Measurements from ENCODE around the gene NOX5. TPM values are rescaled to one million over a fixed set of nuclear protein-coding genes. Genes with fewer than 3 reads are reported as not detected.

Gene NOX5
- total RNA-seq, 1 experiment from 2014 or later, result 0.91 TPM

GRCh38 chr15:69042531-69042930 lies 28.0 kb downstream of the NOX5 start:
- H3K4me2 ChIP-seq (ENCODE audit: low read length), result no peak overlapping the region
- BruUV-seq (replicated peaks), result no TSS peak
- no peaks in the 10 kb centered on the region for H3K9me3 ChIP-seq (ENCODE audit: control insufficient read depth in 1 of 2, insufficient read depth in 1 of 2, low read depth in 1 of 2, low read length in 2 of 2)
- H3K9ac ChIP-seq (ENCODE audit: low read length), result no peak overlapping the region
- RAD21 ChIA-PET (ENCODE audit: low non-redundant PET in 1 of 2, low total read pairs in 2 of 2, uncharacterized antibody in 2 of 2, unreplicated experiment in 2 of 2), result no interaction called here
- H2AFZ ChIP-seq (ENCODE audit: low read depth, low read length, poor library complexity, severe bottlenecking), result no peak overlapping the region
- no peak for TF ChIP-seq TCF7L2 (IDR thresholded peaks at IDR 0.05; ENCODE audit: borderline replicate concordance, extremely low read depth, insufficient read depth, insufficient read length)
- no peak for TF ChIP-seq EZH2 (IDR thresholded peaks at IDR 0.05)
- no peak for TF ChIP-seq SIN3A (IDR thresholded peaks at IDR 0.05; ENCODE audit: low read depth)
- H3K79me2 ChIP-seq (ENCODE audit: insufficient read depth, low read length), result no peaks in the 10 kb centered on the region
- no peak overlapping the region for H3K4me3 ChIP-seq (replicated peaks in 1 of 2; ENCODE audit: low read depth in 1 of 2, low read length in 2 of 2)
- DNase-seq (ENCODE audit: low read depth, low spot score) (no peak), ATAC-seq (no peak)
- H3K27me3 ChIP-seq (ENCODE audit: insufficient read depth, low read length), result no peaks in the 10 kb centered on the region
- H3K27ac ChIP-seq (ENCODE audit: low read depth, low read length), result no peak overlapping the region
- H3K9me2 ChIP-seq (ENCODE audit: insufficient read depth), result no peaks in the 10 kb centered on the region
- CTCF ChIA-PET, result interaction anchor here (1.9 kb wide), 1 partner anchor 10 kb away, joined by 11 read pairs; no protein-coding TSS in a partner anchor
- H3K4me1 ChIP-seq (ENCODE audit: control insufficient read depth in 1 of 2, insufficient read depth in 2 of 2, low read length in 2 of 2), result peaks cover 13 to 34% of the 10 kb centered on the region in 2 experiments; a peak in 3 of 4 replicates
- H3K36me3 ChIP-seq (ENCODE audit: control insufficient read depth in 1 of 2, insufficient read depth in 2 of 2, low read length in 2 of 2), result no peaks in the 10 kb centered on the region
- intact Hi-C loops (cut with micrococcal nuclease), result no loop called here
- H4K20me1 ChIP-seq (ENCODE audit: insufficient read depth), result no peaks in the 10 kb centered on the region
- POLR2A ChIA-PET, result no interaction called here

GRCh38 chr15:69045802-69046201 lies 31.3 kb downstream of the NOX5 start:
- BruUV-seq (replicated peaks), result no TSS peak
- CTCF ChIA-PET, result interaction anchor here (1.3 to 2.5 kb wide), 4 partner anchors 11 to 179 kb away, joined by 3 to 12 read pairs (median 8); no protein-coding TSS in a partner anchor
- Histone ChIP-seq H3K9ac (ENCODE audit: low read length) (peak overlapping the region; percentile 7), H3K27ac (ENCODE audit: low read depth, low read length) (no peak overlapping the region), H2AFZ (ENCODE audit: low read depth, low read length, poor library complexity, severe bottlenecking) (peak overlapping the region; percentile 75), H4K20me1 (ENCODE audit: insufficient read depth) (no peaks in the 10 kb centered on the region), H3K4me1 (ENCODE audit: control insufficient read depth in 1 of 2, insufficient read depth in 2 of 2, low read length in 2 of 2) (peaks cover 13 to 34% of the 10 kb centered on the region in 2 experiments; a peak in 3 of 4 replicates), H3K79me2 (ENCODE audit: insufficient read depth, low read length) (no peaks in the 10 kb centered on the region), H3K4me2 (ENCODE audit: low read length) (peak overlapping the region; percentile 64), H3K9me2 (ENCODE audit: insufficient read depth) (no peaks in the 10 kb centered on the region), H3K4me3 (replicated peaks in 1 of 2; ENCODE audit: low read depth in 1 of 2, low read length in 2 of 2) (no peak overlapping the region; a peak in 1 of 4 replicates), H3K9me3 (ENCODE audit: control insufficient read depth in 1 of 2, insufficient read depth in 1 of 2, low read depth in 1 of 2, low read length in 2 of 2) (no peaks in the 10 kb centered on the region), H3K36me3 (ENCODE audit: control insufficient read depth in 1 of 2, insufficient read depth in 2 of 2, low read length in 2 of 2) (no peaks in the 10 kb centered on the region), H3K27me3 (ENCODE audit: insufficient read depth, low read length) (no peaks in the 10 kb centered on the region)
- intact Hi-C loops (cut with micrococcal nuclease), result no loop called here
- ATAC-seq (peak; percentile 94), DNase-seq (ENCODE audit: low read depth, low spot score) (no peak)
- RAD21 ChIA-PET (ENCODE audit: low non-redundant PET in 1 of 2, low total read pairs in 2 of 2, uncharacterized antibody in 2 of 2, unreplicated experiment in 2 of 2), result no interaction called here
- no peak for TF ChIP-seq MAX (IDR thresholded peaks at IDR 0.05)
- TF ChIP-seq CTCF (IDR thresholded peaks at IDR 0.05 in 2 of 3, conservative IDR thresholded peaks at IDR 0.05 in 1 of 3; ENCODE audit: borderline replicate concordance in 1 of 3, insufficient read depth in 1 of 3, low read depth in 2 of 3, low read length in 2 of 3), result peak; percentile 5 to 52 (median 44); a peak in 5 of 6 replicates
- TF ChIP-seq SRF (IDR thresholded peaks at IDR 0.05; ENCODE audit: low read depth), result no peak
- no peak for TF ChIP-seq YY1 (IDR thresholded peaks at IDR 0.05; ENCODE audit: extremely low read depth, insufficient replicate concordance, low read depth, low read length)
- TF ChIP-seq EZH2 (IDR thresholded peaks at IDR 0.05), result no peak
- no peak for TF ChIP-seq JUND (IDR thresholded peaks at IDR 0.05)
- peak; percentile 52; the same call in 1 of the 2 replicates for TF ChIP-seq CEBPB (IDR thresholded peaks at IDR 0.05; ENCODE audit: low read depth)
- POLR2A ChIA-PET, result interaction anchor here (2.1 kb wide), 1 partner anchor 12 kb away, joined by 4 read pairs; no protein-coding TSS in a partner anchor
